ENCODE measurements around the gene ZNF530.

DNA sequence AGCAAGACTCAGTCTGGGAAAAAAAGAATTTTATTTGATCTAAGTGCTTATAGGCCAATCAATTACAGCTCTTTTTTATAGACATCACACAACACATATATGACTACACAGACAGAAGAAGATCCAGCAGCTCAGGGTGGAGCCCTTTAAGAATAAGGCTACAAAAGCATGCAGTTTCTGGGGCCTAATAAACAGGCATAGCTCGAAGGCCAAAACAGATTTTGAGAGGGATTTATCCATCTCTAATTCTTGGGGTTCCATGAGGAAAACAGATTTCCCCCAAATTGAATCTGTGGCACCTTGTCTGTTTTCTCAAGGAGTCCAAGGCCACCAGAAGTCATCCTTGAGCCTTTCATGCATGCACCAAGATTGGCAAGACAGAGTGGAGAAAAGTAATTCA lies 36.1 kb upstream of the ZNF530 start:
- TF ChIP-seq, protein P1, sequence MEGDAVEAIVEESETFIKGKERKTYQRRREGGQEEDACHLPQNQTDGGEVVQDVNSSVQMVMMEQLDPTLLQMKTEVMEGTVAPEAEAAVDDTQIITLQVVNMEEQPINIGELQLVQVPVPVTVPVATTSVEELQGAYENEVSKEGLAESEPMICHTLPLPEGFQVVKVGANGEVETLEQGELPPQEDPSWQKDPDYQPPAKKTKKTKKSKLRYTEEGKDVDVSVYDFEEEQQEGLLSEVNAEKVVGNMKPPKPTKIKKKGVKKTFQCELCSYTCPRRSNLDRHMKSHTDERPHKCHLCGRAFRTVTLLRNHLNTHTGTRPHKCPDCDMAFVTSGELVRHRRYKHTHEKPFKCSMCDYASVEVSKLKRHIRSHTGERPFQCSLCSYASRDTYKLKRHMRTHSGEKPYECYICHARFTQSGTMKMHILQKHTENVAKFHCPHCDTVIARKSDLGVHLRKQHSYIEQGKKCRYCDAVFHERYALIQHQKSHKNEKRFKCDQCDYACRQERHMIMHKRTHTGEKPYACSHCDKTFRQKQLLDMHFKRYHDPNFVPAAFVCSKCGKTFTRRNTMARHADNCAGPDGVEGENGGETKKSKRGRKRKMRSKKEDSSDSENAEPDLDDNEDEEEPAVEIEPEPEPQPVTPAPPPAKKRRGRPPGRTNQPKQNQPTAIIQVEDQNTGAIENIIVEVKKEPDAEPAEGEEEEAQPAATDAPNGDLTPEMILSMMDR (IDR thresholded peaks at IDR 0.05) = no peak
- TF ChIP-seq POLR2A (IDR thresholded peaks at IDR 0.05) = no peak
